Esophagus squamous epithelium (tissue), 5 donors: Measurements from ENCODE around the gene WDR26. TPM values are rescaled to one million over a fixed set of nuclear protein-coding genes. Genes with fewer than 3 reads are reported as not detected.

Source experiments
- DNase-seq: peaks from one replicate; lab custom pipeline; 2025; lab: John Stamatoyannopoulos, UW
- H3K27ac ChIP-seq, 4 donors: fragments of 200-600 bp; sonication (generic); one replicate each; pipeline ENCODE4 v1.5.1; 2016 to 2019; ENCODE audit warnings: mild to moderate bottlenecking in 1 of 4
- H3K27me3 ChIP-seq, 4 donors: fragments of 200-600 bp; sonication (generic); 1 replicate in 3 of 4; 2 replicates in 1 of 4; pipeline versions ENCODE4 v1.5.1 to v1.6.0; 2017 to 2021; ENCODE audit warnings: antibody characterized with exemption in 1 of 4
- H3K36me3 ChIP-seq, 3 donors: fragments of 200-600 bp; sonication (generic); one replicate each; pipeline ENCODE4 v1.5.1; 2016 to 2019
- H3K4me1 ChIP-seq, 3 donors: fragments of 200-600 bp; sonication (generic); one replicate each; pipeline ENCODE4 v1.5.1; 2017 to 2019
- H3K4me3 ChIP-seq, 4 donors: fragments of 200-600 bp; sonication (generic); 1 replicate in 3 of 4; 2 replicates in 1 of 4; pipeline ENCODE4 v1.5.1; 2016 to 2019; ENCODE audit warnings: mild to moderate bottlenecking in 2 of 4, moderate library complexity in 1 of 4
- H3K9me3 ChIP-seq, 3 donors: fragments of 200-600 bp; sonication (generic); one replicate each; pipeline ENCODE4 v1.5.1; 2016 to 2019
- CTCF ChIP-seq, 6 experiments: fragments of 450-650 bp in 4 of 6; fragments of 200-600 bp in 2 of 6; sonication (generic) in 2 of 6; IDR thresholded peaks; one replicate each; pipeline ENCODE4 v1.5.1; 2016 to 2019; ENCODE audit warnings: antibody characterized with exemption in 6 of 6, mild to moderate bottlenecking in 4 of 6, moderate library complexity in 4 of 6
- POLR2A ChIP-seq, 4 donors: fragments of 450-650 bp; IDR thresholded peaks; one replicate each; pipeline ENCODE4 v1.6.1; 2017; ENCODE audit warnings: antibody characterized with exemption in 4 of 4, mild to moderate bottlenecking in 4 of 4, moderate library complexity in 3 of 4
- WGBS, 2 donors: methylation state at CpG; one replicate each; pipeline ENCODE4 v1.1.5; 2018; 5-methylcytosine and 5-hydroxymethylcytosine counted together
- intact Hi-C: fragments of 100-400 bp; cut with DNase I; formaldehyde crosslinking; loops from one replicate; pipeline ENCODE4 v1.15.0; 2022
- total RNA-seq, 4 donors: library from RNA; depleted of rRNA; stranded (reverse); fragments of >200 nt; gene quantifications; one replicate each; pipeline ENCODE4 v1.1.0, GENCODE V29; 2016
- donor health status: DM: yes; HTN: yes; CAD: no.

The WDR26 gene
- total RNA-seq, 4 donors from 2014 or later, result 38.3 to 111 (median 61.9) TPM

- Histone ChIP-seq H3K4me1 (peaks cover 6 to 44% (median 23%) of the 10 kb centered on the region in 3 donors), H3K36me3 (peaks cover 0 to 22% (median 4%) of the 10 kb centered on the region in 3 donors), H3K27ac (peak overlapping the region in 3 of 4 donors; percentile 97 to 99 (median 99)), H3K9me3 (no peaks in the 10 kb centered on the region), H3K27me3 (no peaks in the 10 kb centered on the region), H3K4me3 (peak overlapping the region in 2 of 4 donors; percentile 85 to 98)
- no peak for DNase-seq
- TF ChIP-seq POLR2A (IDR thresholded peaks at IDR 0.05) (no peak), CTCF (IDR thresholded peaks at IDR 0.05) (no peak)
- 25 to 33% methylated on average over 1 of the region's 1 CpG for WGBS, 2 donors
- intact Hi-C loops, result loop anchor here (10.0 kb wide), 1 partner anchor 69 kb away; no protein-coding TSS in a partner anchor
Measured at GRCh38 chr1:224435999-224436398, 1.4 kb upstream of the WDR26 start.

GRCh38 chr1:224435318-224435763 lies 744 bp upstream of the WDR26 start:
- intact Hi-C loops, result loop anchor here (10.0 kb wide), 1 partner anchor 69 kb away; no protein-coding TSS in a partner anchor
- TF ChIP-seq POLR2A (IDR thresholded peaks at IDR 0.05) (no peak), CTCF (IDR thresholded peaks at IDR 0.05) (no peak)
- no peak for DNase-seq
- peak overlapping the region; percentile 96 to 99 (median 98) for H3K27ac ChIP-seq
- peak overlapping the region; percentile 85 to 98 (median 91) for H3K4me3 ChIP-seq
- peaks cover 6 to 51% (median 29%) of the 10 kb centered on the region in 3 donors for H3K4me1 ChIP-seq
- H3K9me3 ChIP-seq, result no peaks in the 10 kb centered on the region
- H3K36me3 ChIP-seq, result peaks cover 0 to 19% (median 4%) of the 10 kb centered on the region in 3 donors
- 0% methylated on average over 4 of the region's 4 CpGs for WGBS, 2 donors
- H3K27me3 ChIP-seq, result no peaks in the 10 kb centered on the region

DNA sequence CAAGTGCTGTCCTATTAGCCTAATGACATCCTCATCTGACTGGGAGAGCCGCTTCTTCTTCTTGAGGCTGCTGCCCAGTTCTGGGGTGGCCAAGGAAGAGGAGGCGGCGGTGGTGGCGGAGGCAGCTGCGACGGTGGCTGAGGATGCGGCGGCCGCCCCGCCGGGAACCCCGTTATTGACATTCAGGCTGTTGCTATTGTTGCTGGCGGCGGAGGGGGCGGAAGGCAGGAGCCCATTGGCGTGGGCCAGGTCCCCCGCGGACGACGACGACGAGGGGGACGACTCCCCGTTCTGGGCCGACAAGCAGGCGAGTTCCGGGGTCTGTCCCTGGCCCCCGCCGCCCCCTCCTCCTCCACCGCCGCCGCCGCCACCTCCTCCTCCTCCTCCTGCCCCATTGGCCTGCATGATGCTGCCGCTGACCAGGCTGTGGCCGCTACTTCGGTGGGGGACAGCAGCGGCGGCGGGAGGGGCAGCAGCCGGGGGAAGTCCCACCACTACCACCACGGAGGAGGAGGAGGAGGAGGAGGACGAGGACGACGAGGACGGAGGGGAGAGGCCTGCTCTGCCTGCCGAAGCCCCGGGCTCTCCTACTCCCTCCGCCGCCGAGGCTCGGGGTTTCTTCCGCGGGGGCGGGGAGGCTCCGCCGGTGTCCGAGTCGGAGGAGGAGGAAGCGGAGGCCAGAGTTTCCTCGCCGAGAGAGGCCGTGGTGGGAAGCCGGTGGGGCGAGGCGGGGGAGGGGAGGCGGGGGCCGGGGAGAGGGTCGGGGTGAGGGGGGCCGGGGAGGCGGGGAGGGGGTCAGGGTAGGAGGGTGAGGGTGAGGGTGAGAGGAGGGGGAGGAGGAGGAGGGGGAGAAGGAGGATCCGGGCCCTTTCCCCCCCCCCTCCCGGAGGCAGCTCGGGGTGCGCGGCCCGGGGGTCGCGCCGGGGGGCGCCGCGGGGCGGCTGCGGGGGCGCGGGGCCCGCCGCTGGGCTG lies 610 bp downstream of the WDR26 start:
- 0% methylated on average over 1 to 11 of the region's 88 CpGs for WGBS, 2 donors
- no peak for DNase-seq

GRCh38 chr1:224433041-224433691 lies 1.4 kb downstream of the WDR26 start:
- 1 to 2% methylated on average over 19 of the region's 19 CpGs for WGBS, 2 donors
- Histone ChIP-seq H3K4me1 (peaks cover 6 to 70% (median 38%) of the 10 kb centered on the region in 3 donors), H3K36me3 (peaks cover 0 to 26% (median 4%) of the 10 kb centered on the region in 3 donors), H3K4me3 (peak overlapping the region; percentile 85 to 98 (median 91)), H3K9me3 (no peaks in the 10 kb centered on the region), H3K27me3 (no peaks in the 10 kb centered on the region), H3K27ac (peak overlapping the region; percentile 96 to 99 (median 98))
- no peak for TF ChIP-seq POLR2A (IDR thresholded peaks at IDR 0.05)
- TF ChIP-seq CTCF (IDR thresholded peaks at IDR 0.05), result no peak
- intact Hi-C loops, result loop anchor here (10.0 kb wide), 1 partner anchor 72 kb away; no protein-coding TSS in a partner anchor
- no peak for DNase-seq

More for the DNA sequence above, 610 bp downstream of the WDR26 start:
- H3K4me3 ChIP-seq, result peak overlapping the region; percentile 85 to 98 (median 91)
- H3K9me3 ChIP-seq, result no peaks in the 10 kb centered on the region
- TF ChIP-seq CTCF (IDR thresholded peaks at IDR 0.05) (no peak), POLR2A (IDR thresholded peaks at IDR 0.05) (peak in 1 of 4 donors; percentile 11)
- peak overlapping the region; percentile 96 to 99 (median 98) for H3K27ac ChIP-seq
- intact Hi-C loops, result loop anchor here (10.0 kb wide), 1 partner anchor 71 kb away; no protein-coding TSS in a partner anchor
- H3K36me3 ChIP-seq, result peaks cover 0 to 18% (median 0%) of the 10 kb centered on the region in 3 donors
- H3K27me3 ChIP-seq, result no peaks in the 10 kb centered on the region
- H3K4me1 ChIP-seq, result peaks cover 6 to 62% (median 37%) of the 10 kb centered on the region in 3 donors
